ENCODE measurements around the gene CBR3.

DNA sequence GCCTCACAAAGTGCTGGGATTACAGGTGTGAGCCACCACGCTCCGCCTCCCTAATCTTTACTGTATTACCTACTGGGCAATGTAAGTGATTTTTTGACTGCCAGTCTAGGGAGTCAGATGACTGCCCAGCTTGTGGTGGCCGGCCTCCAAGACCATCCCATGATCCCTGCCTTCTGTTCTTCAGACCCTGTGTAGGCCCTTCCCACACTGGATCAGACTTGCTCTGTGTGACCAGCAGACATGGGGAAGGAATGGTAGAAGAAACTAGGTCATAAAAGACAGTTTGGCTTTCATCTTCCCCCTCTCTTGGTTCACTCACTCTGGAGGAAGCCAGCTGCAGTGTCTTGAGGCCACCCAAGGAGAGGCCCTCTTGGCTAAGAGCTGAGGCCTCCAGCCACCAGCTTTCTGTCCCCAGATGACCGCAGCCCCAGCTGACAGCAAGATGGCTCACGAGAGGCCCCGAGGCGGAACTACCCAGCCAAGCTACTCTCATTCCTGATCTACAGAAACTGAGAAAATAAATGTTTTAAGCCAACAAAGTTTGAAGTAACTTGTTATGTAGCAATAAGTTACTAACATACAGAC lies 14.5 kb upstream of the CBR3 start:
- TF ChIP-seq GATA3 (IDR thresholded peaks at IDR 0.05; ENCODE audit: low read depth, low read length) (no peak), GATA2 (IDR thresholded peaks at IDR 0.05; ENCODE audit: low read depth, low read length) (no peak)

All from SH-SY5Y (cell line).